Measurements from ENCODE around the gene EFCAB5.
"Not testable (repeated sequence)": the region's sequence is repeated elsewhere in the genome, so short reads cannot be mapped to it uniquely, and the experiment has no call there.

- not testable (repeated sequence) for TF ChIP-seq CTCF (CRISPR knock-in tag; IDR thresholded peaks at IDR 0.05); NCOR1 (IDR thresholded peaks at IDR 0.05; ENCODE audit: borderline replicate concordance, low read length); SMAD3 (CRISPR knock-in tag; IDR thresholded peaks at IDR 0.05); CAMTA2 (CRISPR knock-in tag; IDR thresholded peaks at IDR 0.05; ENCODE audit: borderline replicate concordance); ZBTB33 (CRISPR knock-in tag; IDR thresholded peaks at IDR 0.05); POLR2A (IDR thresholded peaks at IDR 0.05; ENCODE audit: insufficient read depth in 1 of 2, low read depth in 2 of 2, low read length in 2 of 2); SP4 (CRISPR knock-in tag; IDR thresholded peaks at IDR 0.05); IKZF1 (IDR thresholded peaks at IDR 0.05); ATF7 (IDR thresholded peaks at IDR 0.05); ATF7 (CRISPR knock-in tag; IDR thresholded peaks at IDR 0.05); ZNF232 (CRISPR knock-in tag; IDR thresholded peaks at IDR 0.05; ENCODE audit: borderline replicate concordance)
- TF ChIP-seq, protein P1, sequence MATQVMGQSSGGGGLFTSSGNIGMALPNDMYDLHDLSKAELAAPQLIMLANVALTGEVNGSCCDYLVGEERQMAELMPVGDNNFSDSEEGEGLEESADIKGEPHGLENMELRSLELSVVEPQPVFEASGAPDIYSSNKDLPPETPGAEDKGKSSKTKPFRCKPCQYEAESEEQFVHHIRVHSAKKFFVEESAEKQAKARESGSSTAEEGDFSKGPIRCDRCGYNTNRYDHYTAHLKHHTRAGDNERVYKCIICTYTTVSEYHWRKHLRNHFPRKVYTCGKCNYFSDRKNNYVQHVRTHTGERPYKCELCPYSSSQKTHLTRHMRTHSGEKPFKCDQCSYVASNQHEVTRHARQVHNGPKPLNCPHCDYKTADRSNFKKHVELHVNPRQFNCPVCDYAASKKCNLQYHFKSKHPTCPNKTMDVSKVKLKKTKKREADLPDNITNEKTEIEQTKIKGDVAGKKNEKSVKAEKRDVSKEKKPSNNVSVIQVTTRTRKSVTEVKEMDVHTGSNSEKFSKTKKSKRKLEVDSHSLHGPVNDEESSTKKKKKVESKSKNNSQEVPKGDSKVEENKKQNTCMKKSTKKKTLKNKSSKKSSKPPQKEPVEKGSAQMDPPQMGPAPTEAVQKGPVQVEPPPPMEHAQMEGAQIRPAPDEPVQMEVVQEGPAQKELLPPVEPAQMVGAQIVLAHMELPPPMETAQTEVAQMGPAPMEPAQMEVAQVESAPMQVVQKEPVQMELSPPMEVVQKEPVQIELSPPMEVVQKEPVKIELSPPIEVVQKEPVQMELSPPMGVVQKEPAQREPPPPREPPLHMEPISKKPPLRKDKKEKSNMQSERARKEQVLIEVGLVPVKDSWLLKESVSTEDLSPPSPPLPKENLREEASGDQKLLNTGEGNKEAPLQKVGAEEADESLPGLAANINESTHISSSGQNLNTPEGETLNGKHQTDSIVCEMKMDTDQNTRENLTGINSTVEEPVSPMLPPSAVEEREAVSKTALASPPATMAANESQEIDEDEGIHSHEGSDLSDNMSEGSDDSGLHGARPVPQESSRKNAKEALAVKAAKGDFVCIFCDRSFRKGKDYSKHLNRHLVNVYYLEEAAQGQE (IDR thresholded peaks at IDR 0.05; ENCODE audit: borderline replicate concordance in 1 of 2, low read depth in 1 of 2, low read length in 2 of 2) = not testable (repeated sequence)
Observed at GRCh38 chr17:29935909-29936308, 5.5 kb upstream of the EFCAB5 start.
